ENCODE results near the gene DROSHA.

DROSHA gene

DNA sequence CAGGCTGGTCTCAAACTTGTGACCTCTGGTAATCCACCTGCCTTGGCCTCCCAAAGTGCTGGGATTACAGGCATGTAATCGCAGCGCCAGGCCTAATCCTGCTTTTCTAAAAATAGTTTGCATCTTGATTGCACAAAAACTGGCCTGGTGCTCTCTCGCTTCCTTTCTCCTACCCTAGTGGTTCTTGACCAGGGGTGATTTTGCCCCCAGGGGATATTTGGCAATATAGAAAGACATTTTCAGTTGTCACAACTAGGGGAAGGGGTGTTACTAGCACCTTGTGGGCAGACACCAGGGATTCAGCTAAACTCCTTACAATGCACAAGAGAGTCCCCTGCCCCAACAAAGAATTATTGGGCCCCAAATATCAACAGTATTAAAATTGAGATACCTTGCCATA is 139.8 kb downstream of the DROSHA start:
- H3K9ac ChIP-seq (ENCODE audit: low read depth, low read length), result no peak overlapping the region
- H3K36me3 ChIP-seq (ENCODE audit: insufficient read depth, low read length), result no peaks in the 10 kb centered on the region
- H3K4me2 ChIP-seq (ENCODE audit: low read length), result no peak overlapping the region
- H3K4me3 ChIP-seq (ENCODE audit: low read length), result no peak overlapping the region
- H3K4me1 ChIP-seq (ENCODE audit: control insufficient read depth, insufficient read depth, low read length), result no peaks in the 10 kb centered on the region
- no peaks in the 10 kb centered on the region for H3K27me3 ChIP-seq (ENCODE audit: control insufficient read depth, insufficient read depth, low read length)
- H3K9me3 ChIP-seq (replicated peaks; ENCODE audit: low read length), result no peaks in the 10 kb centered on the region

DNA sequence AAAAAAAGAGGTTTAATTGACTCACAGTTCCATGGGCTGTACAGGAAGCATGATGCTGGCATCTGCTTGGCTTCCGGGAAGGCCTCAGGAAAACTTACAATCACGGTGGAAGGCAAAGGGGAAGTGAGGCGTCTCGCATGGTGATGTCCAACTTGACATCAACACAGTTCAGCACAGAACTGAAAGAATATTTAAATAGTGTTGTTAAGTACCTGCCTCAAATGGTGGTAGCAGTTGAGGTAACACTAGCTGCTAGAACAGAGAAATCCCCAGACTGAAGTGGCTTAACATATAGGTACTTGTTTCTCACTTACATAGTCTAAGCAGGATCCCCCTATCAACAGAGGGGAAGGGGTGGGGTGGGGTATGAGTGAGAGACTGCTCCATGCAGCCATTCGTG is 141.6 kb downstream of the DROSHA start:
- Histone ChIP-seq H3K4me2 (ENCODE audit: low read length) (no peak overlapping the region), H3K36me3 (ENCODE audit: insufficient read depth, low read length) (no peaks in the 10 kb centered on the region), H3K9me3 (replicated peaks; ENCODE audit: low read length) (no peaks in the 10 kb centered on the region), H3K4me1 (ENCODE audit: control insufficient read depth, insufficient read depth, low read length) (no peaks in the 10 kb centered on the region), H3K27me3 (ENCODE audit: control insufficient read depth, insufficient read depth, low read length) (no peaks in the 10 kb centered on the region), H3K4me3 (ENCODE audit: low read length) (no peak overlapping the region), H3K9ac (ENCODE audit: low read depth, low read length) (no peak overlapping the region)

DNA sequence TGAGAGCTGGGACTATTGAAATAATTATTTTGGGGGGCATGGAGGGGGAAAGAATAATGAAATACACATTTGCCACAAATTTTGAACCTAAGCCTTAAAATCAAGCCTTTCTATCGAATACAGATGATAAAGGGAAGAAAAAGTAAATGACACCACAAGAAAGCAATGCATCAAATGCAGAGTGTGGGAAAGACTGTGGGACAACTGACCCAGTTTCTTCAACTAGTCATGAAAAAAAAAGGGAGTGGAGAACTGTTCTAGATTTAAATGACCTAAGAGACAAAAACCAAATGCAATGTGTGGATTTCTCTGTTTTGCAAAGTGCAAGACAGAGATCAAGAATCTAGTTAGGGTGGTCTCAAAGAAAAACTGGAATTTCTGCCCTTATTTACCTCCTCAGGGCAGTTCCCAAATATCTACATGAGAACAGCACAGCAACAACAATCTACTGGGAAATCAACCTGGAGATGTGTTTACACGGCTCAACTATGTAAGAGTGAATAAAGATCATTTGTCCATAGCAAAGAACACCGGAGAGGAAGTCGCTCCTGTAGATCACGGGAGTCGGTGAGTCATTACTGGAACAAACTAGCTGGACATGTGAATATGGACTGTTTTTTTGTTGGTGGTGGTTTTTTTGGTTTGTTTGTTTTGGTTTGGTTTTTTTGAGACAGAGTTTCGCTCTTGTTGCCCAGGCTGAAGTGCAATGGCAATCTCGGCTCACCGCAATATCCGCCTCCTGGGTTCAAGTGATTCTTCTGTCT is 145.9 kb downstream of the DROSHA start:
- Histone ChIP-seq H3K4me1 (ENCODE audit: control insufficient read depth, insufficient read depth, low read length) (peaks cover 4% of the 10 kb centered on the region), H3K9ac (ENCODE audit: low read depth, low read length) (no peak overlapping the region), H3K27me3 (ENCODE audit: control insufficient read depth, insufficient read depth, low read length) (no peaks in the 10 kb centered on the region), H3K9me3 (replicated peaks; ENCODE audit: low read length) (no peaks in the 10 kb centered on the region), H3K36me3 (ENCODE audit: insufficient read depth, low read length) (no peaks in the 10 kb centered on the region), H3K4me2 (ENCODE audit: low read length) (no peak overlapping the region), H3K4me3 (ENCODE audit: low read length) (no peak overlapping the region)

DNA sequence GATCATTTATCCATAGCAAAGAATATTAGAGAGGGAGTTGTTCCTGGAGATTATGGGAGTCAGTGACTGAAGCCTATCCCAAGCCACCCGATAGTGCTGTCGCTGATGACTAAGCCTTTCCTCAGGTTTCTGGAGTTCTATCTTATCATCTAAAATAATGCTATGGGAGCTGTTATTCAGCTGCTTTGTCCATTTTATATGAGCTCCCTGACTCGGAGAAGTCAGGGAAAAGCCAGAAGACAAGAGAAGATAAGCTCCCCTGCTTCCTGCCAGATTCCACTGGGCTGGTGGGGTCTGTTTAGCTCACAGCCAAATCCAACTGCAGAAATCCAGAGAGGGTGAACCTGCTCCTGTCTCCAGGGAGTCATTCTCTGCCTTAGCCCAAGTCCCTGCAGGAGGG is 148.2 kb downstream of the DROSHA start:
- Histone ChIP-seq H3K4me2 (ENCODE audit: low read length) (no peak overlapping the region), H3K9ac (ENCODE audit: low read depth, low read length) (no peak overlapping the region), H3K36me3 (ENCODE audit: insufficient read depth, low read length) (no peaks in the 10 kb centered on the region), H3K4me1 (ENCODE audit: control insufficient read depth, insufficient read depth, low read length) (peaks cover 11% of the 10 kb centered on the region), H3K9me3 (replicated peaks; ENCODE audit: low read length) (no peaks in the 10 kb centered on the region), H3K4me3 (ENCODE audit: low read length) (no peak overlapping the region), H3K27me3 (ENCODE audit: control insufficient read depth, insufficient read depth, low read length) (no peaks in the 10 kb centered on the region)

DNA sequence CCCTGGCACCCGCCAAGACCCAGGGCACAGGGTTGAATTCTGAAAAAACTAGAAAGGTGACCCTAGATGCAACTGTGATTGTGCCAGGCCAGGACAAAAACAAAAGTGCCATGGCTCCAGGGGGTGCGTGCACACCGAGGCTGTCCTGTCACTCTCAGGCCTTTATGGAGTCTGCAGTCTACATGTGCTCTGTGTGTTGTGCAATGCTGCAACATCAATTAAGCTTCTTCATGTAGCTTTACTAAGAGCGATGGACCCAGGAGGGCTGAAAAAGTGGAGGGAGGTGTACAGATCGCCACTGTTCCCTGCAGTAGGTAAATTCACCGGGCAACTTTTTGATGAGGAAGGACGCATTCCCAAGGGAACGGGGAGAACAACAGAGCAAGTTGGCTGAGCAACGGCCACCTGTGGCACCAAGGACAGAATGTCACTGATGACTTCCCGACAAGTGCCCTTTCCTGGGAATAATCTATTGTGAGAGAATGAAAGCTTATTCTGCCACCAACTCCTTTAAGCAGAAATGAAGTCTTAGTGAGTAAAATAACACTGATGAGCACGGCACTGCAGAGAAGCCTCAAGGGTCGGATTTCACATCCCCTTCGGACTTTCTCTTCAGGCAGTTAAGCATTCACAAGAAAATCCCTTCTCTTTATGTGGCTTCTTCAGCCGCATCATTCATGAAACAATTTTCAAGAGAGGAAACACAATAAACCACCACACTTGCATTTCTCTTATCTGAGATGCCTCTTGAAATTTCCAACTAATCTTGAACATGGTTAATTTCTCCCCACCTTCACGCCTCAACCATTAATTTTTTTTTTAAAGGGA is 149.6 kb downstream of the DROSHA start:
- no peaks in the 10 kb centered on the region for H3K36me3 ChIP-seq (ENCODE audit: insufficient read depth, low read length)
- H3K4me3 ChIP-seq (ENCODE audit: low read length), result no peak overlapping the region
- H3K9ac ChIP-seq (ENCODE audit: low read depth, low read length), result no peak overlapping the region
- H3K4me2 ChIP-seq (ENCODE audit: low read length), result no peak overlapping the region
- no peaks in the 10 kb centered on the region for H3K9me3 ChIP-seq (replicated peaks; ENCODE audit: low read length)
- peaks cover 11% of the 10 kb centered on the region for H3K4me1 ChIP-seq (ENCODE audit: control insufficient read depth, insufficient read depth, low read length)
- no peaks in the 10 kb centered on the region for H3K27me3 ChIP-seq (ENCODE audit: control insufficient read depth, insufficient read depth, low read length)

DNA sequence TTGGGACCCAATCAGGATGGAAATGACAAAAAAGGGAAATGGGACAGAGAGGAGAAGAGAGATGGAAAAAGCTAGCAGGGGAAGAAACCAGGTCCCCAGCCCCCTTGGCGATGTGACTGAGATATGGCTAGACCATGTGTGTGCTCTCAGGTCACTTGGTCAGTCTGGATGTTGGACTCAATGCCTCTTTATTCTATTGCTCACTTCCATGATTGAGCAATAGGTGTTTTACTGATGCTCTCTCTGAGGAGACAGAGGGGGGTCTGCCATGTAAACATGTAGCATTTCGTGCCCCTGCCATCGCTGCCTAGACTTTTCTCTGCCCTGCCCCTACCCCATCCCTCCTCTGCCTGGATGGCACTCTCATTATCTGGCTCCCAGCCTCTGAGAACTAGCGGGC is 150.6 kb downstream of the DROSHA start:
- Histone ChIP-seq H3K9ac (ENCODE audit: low read depth, low read length) (no peak overlapping the region), H3K27me3 (ENCODE audit: control insufficient read depth, insufficient read depth, low read length) (no peaks in the 10 kb centered on the region), H3K9me3 (replicated peaks; ENCODE audit: low read length) (no peaks in the 10 kb centered on the region), H3K36me3 (ENCODE audit: insufficient read depth, low read length) (no peaks in the 10 kb centered on the region), H3K4me2 (ENCODE audit: low read length) (no peak overlapping the region), H3K4me3 (ENCODE audit: low read length) (no peak overlapping the region), H3K4me1 (ENCODE audit: control insufficient read depth, insufficient read depth, low read length) (peaks cover 11% of the 10 kb centered on the region)

DNA sequence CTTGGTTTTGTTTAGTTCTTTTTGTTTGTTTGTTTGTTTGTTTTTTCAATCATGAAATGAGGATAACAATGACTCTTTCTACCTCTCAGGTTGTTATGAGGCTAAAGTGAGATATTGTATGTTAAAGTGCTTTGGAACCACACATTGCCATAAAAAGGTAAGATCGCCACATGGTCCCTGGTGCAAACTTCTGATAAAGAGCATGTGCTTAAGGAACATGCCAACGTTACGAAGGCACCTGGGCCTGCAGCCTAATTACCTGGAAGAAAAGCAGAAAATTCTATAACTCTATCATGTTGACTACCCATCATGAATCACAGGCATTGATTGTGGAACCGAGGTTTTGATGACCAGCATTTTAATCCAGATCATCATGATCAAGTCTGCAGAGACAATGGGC is 151.8 kb downstream of the DROSHA start:
- no peaks in the 10 kb centered on the region for H3K9me3 ChIP-seq (replicated peaks; ENCODE audit: low read length)

DNA sequence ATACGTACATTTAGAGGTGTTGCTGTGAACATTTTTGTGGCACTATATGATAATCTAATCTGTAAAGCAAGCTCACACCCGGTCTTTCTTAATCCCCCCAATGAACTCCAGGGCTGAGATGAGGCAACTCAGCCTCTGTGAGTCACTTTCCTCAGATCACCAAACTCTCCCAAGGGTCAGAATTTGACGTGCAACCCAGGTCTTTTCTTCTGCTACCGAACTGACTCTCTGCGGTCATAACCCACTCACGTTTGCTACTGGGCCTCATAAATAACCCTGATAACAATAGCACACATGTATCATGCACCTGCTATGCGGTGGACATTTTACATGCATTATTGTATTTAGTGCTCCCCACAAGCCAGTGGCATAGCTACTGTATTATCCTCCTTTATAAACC is 153.1 kb downstream of the DROSHA start:
- Histone ChIP-seq H3K36me3 (ENCODE audit: insufficient read depth, low read length) (no peaks in the 10 kb centered on the region), H3K9ac (ENCODE audit: low read depth, low read length) (no peak overlapping the region), H3K9me3 (replicated peaks; ENCODE audit: low read length) (no peaks in the 10 kb centered on the region), H3K4me3 (ENCODE audit: low read length) (no peak overlapping the region), H3K27me3 (ENCODE audit: control insufficient read depth, insufficient read depth, low read length) (no peaks in the 10 kb centered on the region), H3K4me1 (ENCODE audit: control insufficient read depth, insufficient read depth, low read length) (peaks cover 11% of the 10 kb centered on the region), H3K4me2 (ENCODE audit: low read length) (no peak overlapping the region)

More for the DNA sequence above, 151.8 kb downstream of the DROSHA start:
- Histone ChIP-seq H3K27me3 (ENCODE audit: control insufficient read depth, insufficient read depth, low read length) (no peaks in the 10 kb centered on the region), H3K4me3 (ENCODE audit: low read length) (no peak overlapping the region), H3K4me1 (ENCODE audit: control insufficient read depth, insufficient read depth, low read length) (peaks cover 11% of the 10 kb centered on the region), H3K9ac (ENCODE audit: low read depth, low read length) (no peak overlapping the region), H3K36me3 (ENCODE audit: insufficient read depth, low read length) (no peaks in the 10 kb centered on the region), H3K4me2 (ENCODE audit: low read length) (no peak overlapping the region)

DNA sequence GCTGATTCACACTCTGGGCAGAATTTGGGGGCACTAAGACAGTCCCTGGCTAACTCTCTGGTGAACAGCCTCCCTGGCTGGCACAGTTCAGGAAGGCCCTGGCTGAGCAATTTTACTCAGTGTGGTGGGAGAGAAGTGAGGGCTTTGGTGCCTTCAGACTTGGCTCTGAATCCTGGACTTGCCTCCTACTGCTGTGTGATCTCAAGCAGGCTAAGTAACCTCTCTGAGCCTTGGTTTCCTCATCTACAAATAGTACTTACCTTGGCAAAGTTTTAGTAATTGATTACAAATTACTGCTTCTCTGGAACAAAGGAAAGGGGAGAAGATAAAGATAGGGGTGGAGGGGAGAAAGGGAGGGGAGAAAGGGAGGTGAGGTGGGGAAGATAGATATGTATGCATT is 153.8 kb downstream of the DROSHA start:
- H3K27me3 ChIP-seq (ENCODE audit: control insufficient read depth, insufficient read depth, low read length), result no peaks in the 10 kb centered on the region

DNA sequence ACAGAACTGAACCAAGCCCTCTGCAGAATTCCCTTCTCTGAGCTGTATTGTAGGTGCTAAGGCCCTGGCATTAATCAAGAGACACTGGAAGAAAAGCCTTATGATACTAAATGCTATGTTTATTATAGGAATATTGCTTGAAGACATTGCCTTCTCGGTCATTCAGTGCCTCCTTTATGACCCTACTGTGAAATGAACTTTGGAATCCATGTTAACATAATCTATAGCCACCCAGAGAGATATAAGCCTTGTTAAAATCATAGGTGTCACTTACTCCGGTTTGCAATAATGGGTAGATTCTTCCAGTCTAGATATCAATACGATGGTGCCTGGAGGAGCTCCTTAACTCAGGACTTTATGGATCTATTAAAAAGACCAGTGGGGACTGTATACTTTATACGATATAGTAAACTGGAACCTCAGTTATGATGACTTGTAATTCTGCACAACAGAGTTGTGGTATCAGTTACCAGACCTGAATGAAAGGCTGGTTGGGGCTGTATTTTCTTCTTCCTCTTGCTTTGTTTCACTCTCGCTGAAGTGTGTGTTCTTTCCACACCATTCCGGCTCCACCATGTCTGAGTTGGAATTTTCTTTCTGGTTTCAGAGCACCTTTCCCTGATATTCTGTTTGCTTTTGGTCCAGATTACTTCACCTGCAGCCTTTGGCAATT is 154.5 kb downstream of the DROSHA start:
- H3K9ac ChIP-seq (ENCODE audit: low read depth, low read length), result no peak overlapping the region
- H3K27me3 ChIP-seq (ENCODE audit: control insufficient read depth, insufficient read depth, low read length), result no peaks in the 10 kb centered on the region
- no peak overlapping the region for H3K4me2 ChIP-seq (ENCODE audit: low read length)
- no peaks in the 10 kb centered on the region for H3K36me3 ChIP-seq (ENCODE audit: insufficient read depth, low read length)
- H3K9me3 ChIP-seq (replicated peaks; ENCODE audit: low read length), result no peaks in the 10 kb centered on the region
- peaks cover 9% of the 10 kb centered on the region for H3K4me1 ChIP-seq (ENCODE audit: control insufficient read depth, insufficient read depth, low read length)
- H3K4me3 ChIP-seq (ENCODE audit: low read length), result no peak overlapping the region

More for the DNA sequence above, 153.8 kb downstream of the DROSHA start:
- Histone ChIP-seq H3K9me3 (replicated peaks; ENCODE audit: low read length) (no peaks in the 10 kb centered on the region), H3K36me3 (ENCODE audit: insufficient read depth, low read length) (no peaks in the 10 kb centered on the region), H3K4me3 (ENCODE audit: low read length) (no peak overlapping the region), H3K4me1 (ENCODE audit: control insufficient read depth, insufficient read depth, low read length) (peaks cover 11% of the 10 kb centered on the region), H3K4me2 (ENCODE audit: low read length) (no peak overlapping the region), H3K9ac (ENCODE audit: low read depth, low read length) (no peak overlapping the region)

DNA sequence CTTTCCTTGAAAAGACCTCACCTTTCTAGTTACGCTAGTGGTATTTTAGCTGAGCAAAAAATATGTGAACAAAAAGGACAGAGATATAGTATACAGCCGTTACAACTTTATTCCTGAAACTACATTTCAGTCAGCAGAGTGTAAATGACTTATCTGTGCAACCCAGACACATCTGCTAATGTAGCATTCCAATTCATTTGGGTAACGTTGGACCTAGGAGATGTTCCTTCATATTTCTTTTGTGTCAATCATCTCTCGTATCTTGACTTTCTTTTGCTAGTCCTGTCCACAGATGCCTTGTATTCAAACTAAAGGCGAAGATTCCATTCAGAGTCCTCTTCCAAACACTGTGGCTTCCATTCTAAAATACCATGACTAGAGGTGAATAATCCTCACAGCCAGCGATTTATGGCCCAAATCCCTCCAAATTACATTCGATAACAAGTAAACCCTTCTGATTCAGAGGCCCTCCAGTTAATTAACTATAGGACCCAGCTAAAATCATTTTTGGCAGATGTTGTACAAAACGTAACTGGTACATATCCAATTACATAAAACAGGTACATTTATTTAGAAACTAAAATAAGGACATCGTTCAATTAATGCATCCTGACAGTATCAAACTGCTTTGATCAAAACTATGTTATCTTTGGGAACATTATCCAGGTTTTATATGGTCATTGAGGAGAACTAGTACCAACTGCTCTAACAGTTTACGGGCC is 155.7 kb downstream of the DROSHA start:
- Histone ChIP-seq H3K4me1 (ENCODE audit: control insufficient read depth, insufficient read depth, low read length) (peaks cover 8% of the 10 kb centered on the region), H3K4me3 (ENCODE audit: low read length) (no peak overlapping the region), H3K27me3 (ENCODE audit: control insufficient read depth, insufficient read depth, low read length) (no peaks in the 10 kb centered on the region), H3K4me2 (ENCODE audit: low read length) (no peak overlapping the region), H3K9ac (ENCODE audit: low read depth, low read length) (no peak overlapping the region), H3K9me3 (replicated peaks; ENCODE audit: low read length) (no peaks in the 10 kb centered on the region), H3K36me3 (ENCODE audit: insufficient read depth, low read length) (no peaks in the 10 kb centered on the region)

Measured in skeletal muscle satellite cell (primary cell).